CD14-positive monocyte (primary cell): ENCODE results near the gene GPD1. TPM values are rescaled to one million over a fixed set of nuclear protein-coding genes. Genes with fewer than 3 reads are reported as not detected.

Source experiments
- DNase-seq, 3 donors: peaks; one replicate each; pipeline ENCODE4 v3.0.0-alpha.2; 2011 to 2022
- H2AFZ ChIP-seq: 2 replicates; pipeline ENCODE4 v1.6.0; 2012; ENCODE audit warnings: mild to moderate bottlenecking, low read depth, low read length, inconsistent platforms; ENCODE audit not compliant: insufficient read depth, poor library complexity, severe bottlenecking
- H3K27ac ChIP-seq, 2 donors: 1 replicate in 1 of 2; 2 replicates in 1 of 2; pipeline ENCODE4 v1.5.1; 2012 to 2013; ENCODE audit warnings: low read length in 2 of 2, control low read depth in 1 of 2, inconsistent platforms in 1 of 2, low read depth in 1 of 2, mild to moderate bottlenecking in 1 of 2
- H3K27me3 ChIP-seq, 2 donors: one replicate each; pipeline versions ENCODE4 v1.6.0 to v1.6.1; 2011 to 2013; ENCODE audit warnings: low read length in 2 of 2; ENCODE audit not compliant: control insufficient read depth in 2 of 2, insufficient read depth in 2 of 2
- H3K36me3 ChIP-seq, 2 donors: replicated peaks in 1 of 2; 1 replicate in 1 of 2; 2 replicates in 1 of 2; pipeline versions ENCODE4 v1.5.1 to v1.6.1; 2012 to 2013; ENCODE audit warnings: low read length in 2 of 2, control low read depth in 1 of 2, inconsistent platforms in 1 of 2, mild to moderate bottlenecking in 1 of 2; ENCODE audit not compliant: insufficient read depth in 2 of 2, control insufficient read depth in 1 of 2
- H3K4me1 ChIP-seq, 2 donors: 1 replicate in 1 of 2; 2 replicates in 1 of 2; pipeline versions ENCODE4 v1.5.1 to v1.6.1; 2012 to 2013; ENCODE audit warnings: low read length in 2 of 2, control low read depth in 1 of 2, inconsistent platforms in 1 of 2, mild to moderate bottlenecking in 1 of 2, moderate library complexity in 1 of 2; ENCODE audit not compliant: insufficient read depth in 2 of 2, control insufficient read depth in 1 of 2
- H3K4me2 ChIP-seq: replicated peaks from 2 replicates; pipeline ENCODE3; 2012; ENCODE audit warnings: low read length, moderate library complexity, mild to moderate bottlenecking; ENCODE audit not compliant: poor library complexity, severe bottlenecking; ENCODE audit errors: extremely low read depth
- H3K4me3 ChIP-seq, 3 experiments: fragments of 200-600 bp in 1 of 3; sonication (generic) in 1 of 3; replicated peaks in 1 of 3; 1 replicate in 2 of 3; 2 replicates in 1 of 3; pipeline ENCODE4 v1.5.1; 2011 to 2013; ENCODE audit warnings: low read length in 3 of 3, mild to moderate bottlenecking in 3 of 3, control low read depth in 2 of 3, low read depth in 2 of 3, inconsistent platforms in 1 of 3, moderate library complexity in 1 of 3
- H3K79me2 ChIP-seq: 2 replicates; pipeline ENCODE4 v1.6.0; 2012; ENCODE audit warnings: mild to moderate bottlenecking, control low read depth, inconsistent platforms, low read length, moderate library complexity; ENCODE audit not compliant: insufficient read depth
- H3K9ac ChIP-seq: 2 replicates; pipeline ENCODE4 v1.6.0; 2017; ENCODE audit warnings: low read length, mild to moderate bottlenecking; ENCODE audit not compliant: insufficient read depth, poor library complexity, severe bottlenecking
- H3K9me3 ChIP-seq, 2 donors: replicated peaks in 1 of 2; 1 replicate in 1 of 2; 2 replicates in 1 of 2; pipeline versions ENCODE4 v1.5.1 to v1.6.1; 2012 to 2013; ENCODE audit warnings: low read length in 2 of 2, control low read depth in 1 of 2; ENCODE audit not compliant: control insufficient read depth in 1 of 2, insufficient read depth in 1 of 2
- H4K20me1 ChIP-seq: 2 replicates; pipeline ENCODE4 v1.6.0; 2012; ENCODE audit warnings: mild to moderate bottlenecking, low read length, control low read depth, moderate library complexity; ENCODE audit not compliant: insufficient read depth
- H3K27ac Mint-ChIP-seq, 7 donors: one replicate each; pipeline ENCODE4 v1.8.0; 2020; ENCODE audit warnings: mild to moderate bottlenecking in 7 of 7, mixed read lengths in 7 of 7, moderate library complexity in 6 of 7, inconsistent platforms in 2 of 7
- H3K27me3 Mint-ChIP-seq, 3 donors: one replicate each; pipeline ENCODE4 v1.8.0; 2021 to 2022; ENCODE audit warnings: low read depth in 3 of 3, mild to moderate bottlenecking in 3 of 3, mixed read lengths in 3 of 3, moderate library complexity in 3 of 3, inconsistent platforms in 1 of 3
- H3K36me3 Mint-ChIP-seq, 2 donors: one replicate each; pipeline ENCODE4 v1.8.0; 2020; ENCODE audit warnings: mixed read lengths in 2 of 2, inconsistent platforms in 1 of 2, mild to moderate bottlenecking in 1 of 2
- H3K4me1 Mint-ChIP-seq: one replicate; pipeline ENCODE4 v1.8.0; 2020; ENCODE audit warnings: mild to moderate bottlenecking, mixed read lengths
- H3K4me3 Mint-ChIP-seq, 2 donors: one replicate each; pipeline ENCODE4 v1.8.0; 2020; ENCODE audit warnings: mild to moderate bottlenecking in 2 of 2, mixed read lengths in 2 of 2, moderate library complexity in 1 of 2
- H3K9me3 Mint-ChIP-seq, 7 donors: one replicate each; pipeline ENCODE4 v1.8.0; 2020 to 2022; ENCODE audit warnings: mixed read lengths in 7 of 7, mild to moderate bottlenecking in 6 of 7, moderate library complexity in 6 of 7, inconsistent platforms in 2 of 7
- whole genome bisulfite sequencing: methylation state at CpG from one replicate; pipeline ENCODE4 v1.1.5; 2013; ENCODE audit warnings: missing lambda C conversion rate; ENCODE audit not compliant: insufficient coverage; 5-methylcytosine and 5-hydroxymethylcytosine counted together
- intact Hi-C, 2 donors: fragments of 100-400 bp; cut with micrococcal nuclease; formaldehyde crosslinking; loops; one replicate each; pipeline versions ENCODE4 v1.15.0 to v1.15.1; 2023
- polyA plus RNA-seq, 3 donors: library from polyadenylated mRNA; depleted of rRNA in 1 of 3; unstranded in 2 of 3; stranded (reverse) in 1 of 3; fragments of 300-500 nt in 2 of 3; fragments of >200 nt in 1 of 3; fragmentation: Illumina TruSeq in 2 of 3; gene quantifications; 1 replicate in 2 of 3; 2 replicates in 1 of 3; pipeline ENCODE4 v1.2.3, GENCODE V29; 2012 to 2021
- TF ChIP-seq, protein P1 (sequence below): fragments of 200-600 bp; IDR thresholded peaks from one replicate; pipeline ENCODE4 v1.8.0; 2022; ENCODE audit warnings: antibody characterized with exemption, mild to moderate bottlenecking

Gene GPD1
- polyA plus RNA-seq, 3 donors = 0.08 TPM; not detected in 2

DNA sequence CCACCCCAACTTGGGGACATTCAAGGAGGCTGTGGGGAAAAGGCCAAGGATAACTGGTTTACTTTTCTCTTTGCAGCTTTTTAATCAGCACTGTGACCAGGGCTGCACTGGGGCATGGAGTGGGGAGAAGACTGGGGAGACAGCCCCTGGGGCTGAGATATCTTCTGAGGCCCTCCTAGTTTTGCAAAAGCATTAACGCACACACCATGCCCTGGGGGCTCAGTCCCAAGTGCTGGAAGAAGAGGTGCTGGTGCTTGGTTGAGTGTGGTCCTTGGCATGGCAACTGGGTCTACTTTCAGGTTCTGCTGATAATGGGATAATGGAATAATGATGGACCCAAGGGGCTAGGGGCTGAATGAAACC, 28.0 kb upstream of the GPD1 start:
- DNase-seq = no peak
- H3K9me3 ChIP-seq = no peaks in the 10 kb centered on the region
- no peaks in the 10 kb centered on the region for H3K36me3 ChIP-seq
- Mint-ChIP-seq H3K4me3 (no peak overlapping the region), H3K9me3 (peaks cover 0 to 3% (median 0%) of the 10 kb centered on the region in 7 donors), H3K4me1 (peaks cover 3% of the 10 kb centered on the region), H3K27me3 (peaks cover 11 to 20% (median 20%) of the 10 kb centered on the region in 3 donors), H3K27ac (no peak overlapping the region), H3K36me3 (no peaks in the 10 kb centered on the region)
- no peak overlapping the region for H3K4me3 ChIP-seq
- intact Hi-C loops = loop anchor here (2.0 kb wide), 2 partner anchors 99 to 101 kb away; no protein-coding TSS in a partner anchor
- no peaks in the 10 kb centered on the region for H3K4me1 ChIP-seq
- H3K4me2 ChIP-seq = no peak overlapping the region
- 100% methylated on average over 1 of the region's 1 CpG for WGBS
- no peaks in the 10 kb centered on the region for H3K79me2 ChIP-seq
- H3K27ac ChIP-seq = no peak overlapping the region
- TF ChIP-seq, protein P1, sequence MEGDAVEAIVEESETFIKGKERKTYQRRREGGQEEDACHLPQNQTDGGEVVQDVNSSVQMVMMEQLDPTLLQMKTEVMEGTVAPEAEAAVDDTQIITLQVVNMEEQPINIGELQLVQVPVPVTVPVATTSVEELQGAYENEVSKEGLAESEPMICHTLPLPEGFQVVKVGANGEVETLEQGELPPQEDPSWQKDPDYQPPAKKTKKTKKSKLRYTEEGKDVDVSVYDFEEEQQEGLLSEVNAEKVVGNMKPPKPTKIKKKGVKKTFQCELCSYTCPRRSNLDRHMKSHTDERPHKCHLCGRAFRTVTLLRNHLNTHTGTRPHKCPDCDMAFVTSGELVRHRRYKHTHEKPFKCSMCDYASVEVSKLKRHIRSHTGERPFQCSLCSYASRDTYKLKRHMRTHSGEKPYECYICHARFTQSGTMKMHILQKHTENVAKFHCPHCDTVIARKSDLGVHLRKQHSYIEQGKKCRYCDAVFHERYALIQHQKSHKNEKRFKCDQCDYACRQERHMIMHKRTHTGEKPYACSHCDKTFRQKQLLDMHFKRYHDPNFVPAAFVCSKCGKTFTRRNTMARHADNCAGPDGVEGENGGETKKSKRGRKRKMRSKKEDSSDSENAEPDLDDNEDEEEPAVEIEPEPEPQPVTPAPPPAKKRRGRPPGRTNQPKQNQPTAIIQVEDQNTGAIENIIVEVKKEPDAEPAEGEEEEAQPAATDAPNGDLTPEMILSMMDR = no peak
- H3K9ac ChIP-seq = no peak overlapping the region
- H2AFZ ChIP-seq = no peak overlapping the region
- H3K27me3 ChIP-seq = peaks cover 0 to 4% of the 10 kb centered on the region in 2 donors
- no peaks in the 10 kb centered on the region for H4K20me1 ChIP-seq

- TF ChIP-seq, protein P1 = no peak
- intact Hi-C loops = no loop called here
- Histone ChIP-seq H3K9ac (no peak overlapping the region), H3K4me1 (no peaks in the 10 kb centered on the region), H4K20me1 (no peaks in the 10 kb centered on the region), H3K4me2 (no peak overlapping the region), H3K27me3 (no peaks in the 10 kb centered on the region), H3K9me3 (no peaks in the 10 kb centered on the region), H3K79me2 (no peaks in the 10 kb centered on the region), H2AFZ (peak overlapping the region; percentile 35), H3K4me3 (no peak overlapping the region), H3K27ac (no peak overlapping the region), H3K36me3 (no peaks in the 10 kb centered on the region)
- H3K36me3 Mint-ChIP-seq = no peaks in the 10 kb centered on the region
- peaks cover 2% of the 10 kb centered on the region for H3K4me1 Mint-ChIP-seq
- H3K4me3 Mint-ChIP-seq = no peak overlapping the region
- H3K9me3 Mint-ChIP-seq = peaks cover 0 to 3% (median 0%) of the 10 kb centered on the region in 7 donors
- H3K27me3 Mint-ChIP-seq = peaks cover 12 to 18% (median 17%) of the 10 kb centered on the region in 3 donors
- H3K27ac Mint-ChIP-seq = no peak overlapping the region
- no peak for DNase-seq
- WGBS = 91% methylated on average over 10 of the region's 12 CpGs
Observed at GRCh38 chr12:50077099-50077498, 26.7 kb upstream of the GPD1 start.
